ENCODE results near the gene SLC5A2.
"Not testable (repeated sequence)": the region's sequence is repeated elsewhere in the genome, so short reads cannot be mapped to it uniquely, and the experiment has no call there.

Gene SLC5A2

GRCh38 chr16:31519759-31520431, 37.0 kb downstream of the SLC5A2 start:
- no peak for DNase-seq (ENCODE audit: low read depth in 2 of 2)
- H3K4me3 ChIP-seq (replicated peaks in 1 of 2; ENCODE audit: low read depth in 2 of 2, low read length in 2 of 2) = no peak overlapping the region
- TF ChIP-seq, protein P1, sequence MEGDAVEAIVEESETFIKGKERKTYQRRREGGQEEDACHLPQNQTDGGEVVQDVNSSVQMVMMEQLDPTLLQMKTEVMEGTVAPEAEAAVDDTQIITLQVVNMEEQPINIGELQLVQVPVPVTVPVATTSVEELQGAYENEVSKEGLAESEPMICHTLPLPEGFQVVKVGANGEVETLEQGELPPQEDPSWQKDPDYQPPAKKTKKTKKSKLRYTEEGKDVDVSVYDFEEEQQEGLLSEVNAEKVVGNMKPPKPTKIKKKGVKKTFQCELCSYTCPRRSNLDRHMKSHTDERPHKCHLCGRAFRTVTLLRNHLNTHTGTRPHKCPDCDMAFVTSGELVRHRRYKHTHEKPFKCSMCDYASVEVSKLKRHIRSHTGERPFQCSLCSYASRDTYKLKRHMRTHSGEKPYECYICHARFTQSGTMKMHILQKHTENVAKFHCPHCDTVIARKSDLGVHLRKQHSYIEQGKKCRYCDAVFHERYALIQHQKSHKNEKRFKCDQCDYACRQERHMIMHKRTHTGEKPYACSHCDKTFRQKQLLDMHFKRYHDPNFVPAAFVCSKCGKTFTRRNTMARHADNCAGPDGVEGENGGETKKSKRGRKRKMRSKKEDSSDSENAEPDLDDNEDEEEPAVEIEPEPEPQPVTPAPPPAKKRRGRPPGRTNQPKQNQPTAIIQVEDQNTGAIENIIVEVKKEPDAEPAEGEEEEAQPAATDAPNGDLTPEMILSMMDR (IDR thresholded peaks at IDR 0.05; ENCODE audit: low read depth, low read length) = no peak

- TF ChIP-seq, protein P1 (IDR thresholded peaks at IDR 0.05; ENCODE audit: low read depth, low read length) = no peak
- H3K4me3 ChIP-seq (replicated peaks in 1 of 2; ENCODE audit: low read depth in 2 of 2, low read length in 2 of 2) = no peak overlapping the region
- DNase-seq (ENCODE audit: low read depth in 2 of 2) = no peak
Measured at GRCh38 chr16:31521368-31521767, 38.4 kb downstream of the SLC5A2 start.

- H3K4me3 ChIP-seq (replicated peaks in 1 of 2; ENCODE audit: low read depth in 2 of 2, low read length in 2 of 2) = no peak overlapping the region
- TF ChIP-seq, protein P1 (IDR thresholded peaks at IDR 0.05; ENCODE audit: low read depth, low read length) = no peak
- no peak for DNase-seq (ENCODE audit: low read depth in 2 of 2)
Measured at GRCh38 chr16:31522071-31522470, 39.1 kb downstream of the SLC5A2 start.

DNA sequence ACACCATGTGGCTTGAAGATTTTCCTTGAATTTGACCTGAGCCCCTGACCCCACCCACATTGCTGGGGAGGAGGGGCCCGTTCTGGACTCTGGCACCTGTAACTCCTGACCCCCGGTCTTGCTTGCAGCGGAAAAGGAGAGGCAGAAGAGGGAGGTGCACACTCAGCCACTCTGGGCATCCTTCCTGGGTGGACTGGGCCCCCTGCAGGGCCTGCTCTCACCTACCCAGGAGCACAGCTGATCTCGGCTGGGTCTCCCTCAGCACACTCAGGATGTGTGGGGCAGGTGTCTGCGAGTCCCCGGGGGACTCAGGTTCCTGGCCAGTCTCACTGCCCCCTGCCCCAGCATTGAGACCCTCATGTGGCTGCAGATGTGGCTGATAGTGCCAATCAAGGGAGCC, 40.8 kb downstream of the SLC5A2 start:
- DNase-seq (ENCODE audit: low read depth in 2 of 2) = not testable (repeated sequence)

GRCh38 chr16:31525113-31525512, 42.2 kb downstream of the SLC5A2 start:
- H3K4me3 ChIP-seq (replicated peaks in 1 of 2; ENCODE audit: low read depth in 2 of 2, low read length in 2 of 2) = no peak overlapping the region
- no peak for DNase-seq (ENCODE audit: low read depth in 2 of 2)
- TF ChIP-seq, protein P1 (IDR thresholded peaks at IDR 0.05; ENCODE audit: low read depth, low read length) = no peak

More for the DNA sequence above, 40.8 kb downstream of the SLC5A2 start:
- H3K4me3 ChIP-seq (replicated peaks in 1 of 2; ENCODE audit: low read depth in 2 of 2, low read length in 2 of 2) = not testable (repeated sequence)

DNA sequence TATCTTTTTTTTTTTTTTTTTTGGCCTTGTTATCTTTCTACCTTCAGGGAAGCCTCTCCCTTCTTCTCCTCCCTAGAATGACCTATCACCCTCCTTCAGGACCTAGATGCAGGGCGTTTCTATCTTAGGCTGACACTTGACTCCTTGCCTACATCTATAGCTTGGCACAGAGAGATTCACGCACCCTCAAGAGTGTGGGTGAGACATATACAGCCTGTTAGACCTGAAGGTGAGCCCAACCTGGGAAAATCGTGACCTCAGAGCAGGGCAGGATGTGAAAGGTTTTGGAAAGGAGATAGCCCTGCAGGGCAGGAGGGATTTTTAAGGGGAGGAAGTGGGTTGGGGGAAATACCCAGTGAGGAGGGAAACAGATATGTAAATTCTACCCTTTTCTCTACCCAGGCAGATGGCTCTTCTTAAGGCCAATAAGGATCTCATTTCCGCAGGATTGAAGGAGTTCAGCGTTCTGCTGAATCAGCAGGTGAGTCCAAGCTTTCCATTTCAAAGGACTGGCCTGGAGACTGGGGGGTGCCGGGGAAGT, 44.9 kb downstream of the SLC5A2 start, which contains the start of gene AHSP:
Gene AHSP (plus strand): TSS at position 167 of the 541 bp plus-strand sequence. CDS start 240 bp downstream, at position 407.
- no peak for DNase-seq (ENCODE audit: low read depth in 2 of 2)
- H3K4me3 ChIP-seq (replicated peaks in 1 of 2; ENCODE audit: low read depth in 2 of 2, low read length in 2 of 2) = no peak within 1 kb of the TSS
- TF ChIP-seq, protein P1 (IDR thresholded peaks at IDR 0.05; ENCODE audit: low read depth, low read length) = no peak

GRCh38 chr16:31528523-31529107, 45.7 kb downstream of the SLC5A2 start:
- no peak overlapping the region for H3K4me3 ChIP-seq (replicated peaks in 1 of 2; ENCODE audit: low read depth in 2 of 2, low read length in 2 of 2)
- no peak for DNase-seq (ENCODE audit: low read depth in 2 of 2)
- TF ChIP-seq, protein P1 (IDR thresholded peaks at IDR 0.05; ENCODE audit: low read depth, low read length) = no peak
